ENCODE results near the gene TAB2.

TAB2 gene

GRCh38 chr6:149368065-149368464, 50.6 kb downstream of the TAB2 start:
- Histone ChIP-seq H3K36me3 (ENCODE audit: control insufficient read depth in 2 of 2, insufficient read depth in 1 of 2, low read length in 2 of 2) (peaks cover 4 to 10% of the 10 kb centered on the region in 2 experiments; a peak in 2 of 3 replicates), H3K9me3 (ENCODE audit: control insufficient read depth, insufficient read depth, low read depth, low read length) (no peaks in the 10 kb centered on the region), H3K27ac (ENCODE audit: extremely low read depth, low read depth, low read length) (no peak overlapping the region), H3K4me1 (ENCODE audit: control insufficient read depth, insufficient read depth, low read length) (peaks cover 20% of the 10 kb centered on the region), H3K4me3 (ENCODE audit: low read depth, low read length) (no peak overlapping the region)
- ChIA-PET CTCF (no interaction called here), POLR2A (no interaction called here)
- TF ChIP-seq PRDM1 (tag by site-specific recombination; IDR thresholded peaks at IDR 0.05): 0 out of 2 replicates have a peak, but pooled peaks have one; percentile 18
- TF ChIP-seq, protein P1, sequence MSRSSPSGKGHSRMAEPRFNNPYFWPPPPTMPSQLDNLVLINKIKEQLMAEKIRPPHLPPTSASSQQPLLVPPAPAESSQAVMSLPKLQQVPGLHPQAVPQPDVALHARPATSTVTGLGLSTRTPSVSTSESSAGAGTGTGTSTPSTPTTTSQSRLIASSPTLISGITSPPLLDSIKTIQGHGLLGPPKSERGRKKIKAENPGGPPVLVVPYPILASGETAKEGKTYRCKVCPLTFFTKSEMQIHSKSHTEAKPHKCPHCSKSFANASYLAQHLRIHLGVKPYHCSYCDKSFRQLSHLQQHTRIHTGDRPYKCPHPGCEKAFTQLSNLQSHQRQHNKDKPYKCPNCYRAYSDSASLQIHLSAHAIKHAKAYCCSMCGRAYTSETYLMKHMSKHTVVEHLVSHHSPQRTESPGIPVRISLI (tag by site-specific recombination; IDR thresholded peaks at IDR 0.05): no peak

DNA sequence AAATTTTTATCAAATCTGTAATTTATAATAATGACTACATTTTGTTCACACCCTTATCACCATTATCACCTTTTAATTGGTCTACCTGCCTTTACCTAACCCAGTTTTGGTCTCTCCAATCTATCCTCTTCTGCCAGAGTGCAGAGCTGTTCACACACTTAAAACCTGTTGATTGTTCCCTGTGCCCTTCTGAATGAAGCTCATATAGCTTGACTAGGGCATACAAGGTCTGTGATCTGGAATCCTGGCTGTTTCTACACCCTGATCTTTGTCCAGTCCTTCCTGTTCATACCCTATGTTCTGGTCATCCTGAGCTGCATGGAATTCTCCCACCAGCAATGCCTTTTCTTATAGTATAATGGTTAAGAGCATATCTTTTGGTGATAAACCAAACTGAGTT, 53.6 kb downstream of the TAB2 start:
- no peak overlapping the region for H3K4me3 ChIP-seq (ENCODE audit: low read depth, low read length)
- H3K36me3 ChIP-seq (ENCODE audit: control insufficient read depth in 2 of 2, insufficient read depth in 1 of 2, low read length in 2 of 2): peaks cover 4 to 19% of the 10 kb centered on the region in 2 experiments; a peak in 2 of 3 replicates
- POLR2A ChIA-PET: no interaction called here
- CTCF ChIA-PET: interaction anchor here (0.7 kb wide), 1 partner anchor 46 kb away, joined by 5 read pairs; no protein-coding TSS in a partner anchor
- H3K4me1 ChIP-seq (ENCODE audit: control insufficient read depth, insufficient read depth, low read length): peaks cover 5% of the 10 kb centered on the region
- no peak for TF ChIP-seq HOXC10 (CRISPR knock-in tag; IDR thresholded peaks at IDR 0.05)
- TF ChIP-seq, protein P2, sequence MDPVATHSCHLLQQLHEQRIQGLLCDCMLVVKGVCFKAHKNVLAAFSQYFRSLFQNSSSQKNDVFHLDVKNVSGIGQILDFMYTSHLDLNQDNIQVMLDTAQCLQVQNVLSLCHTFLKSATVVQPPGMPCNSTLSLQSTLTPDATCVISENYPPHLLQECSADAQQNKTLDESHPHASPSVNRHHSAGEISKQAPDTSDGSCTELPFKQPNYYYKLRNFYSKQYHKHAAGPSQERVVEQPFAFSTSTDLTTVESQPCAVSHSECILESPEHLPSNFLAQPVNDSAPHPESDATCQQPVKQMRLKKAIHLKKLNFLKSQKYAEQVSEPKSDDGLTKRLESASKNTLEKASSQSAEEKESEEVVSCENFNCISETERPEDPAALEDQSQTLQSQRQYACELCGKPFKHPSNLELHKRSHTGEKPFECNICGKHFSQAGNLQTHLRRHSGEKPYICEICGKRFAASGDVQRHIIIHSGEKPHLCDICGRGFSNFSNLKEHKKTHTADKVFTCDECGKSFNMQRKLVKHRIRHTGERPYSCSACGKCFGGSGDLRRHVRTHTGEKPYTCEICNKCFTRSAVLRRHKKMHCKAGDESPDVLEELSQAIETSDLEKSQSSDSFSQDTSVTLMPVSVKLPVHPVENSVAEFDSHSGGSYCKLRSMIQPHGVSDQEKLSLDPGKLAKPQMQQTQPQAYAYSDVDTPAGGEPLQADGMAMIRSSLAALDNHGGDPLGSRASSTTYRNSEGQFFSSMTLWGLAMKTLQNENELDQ (tag by site-specific recombination; IDR thresholded peaks at IDR 0.05; ENCODE audit: low read depth): no peak
- no peak for TF ChIP-seq ZNF155 (tag by site-specific recombination; IDR thresholded peaks at IDR 0.05)
- no peak for TF ChIP-seq ZNF37A (tag by site-specific recombination; IDR thresholded peaks at IDR 0.05)
- no peak for TF ChIP-seq ZNF768 (tag by site-specific recombination; IDR thresholded peaks at IDR 0.05)
- TF ChIP-seq ZSCAN4 (tag by site-specific recombination; IDR thresholded peaks at IDR 0.05): no peak
- no peak for TF ChIP-seq ATF2 (tag by site-specific recombination; IDR thresholded peaks at IDR 0.05; ENCODE audit: low read depth)
- TF ChIP-seq SCRT2 (tag by site-specific recombination; IDR thresholded peaks at IDR 0.05): peak; percentile 85
- no peak for TF ChIP-seq ZNF302 (tag by site-specific recombination; IDR thresholded peaks at IDR 0.05; ENCODE audit: low read depth)
- TF ChIP-seq, protein P3, sequence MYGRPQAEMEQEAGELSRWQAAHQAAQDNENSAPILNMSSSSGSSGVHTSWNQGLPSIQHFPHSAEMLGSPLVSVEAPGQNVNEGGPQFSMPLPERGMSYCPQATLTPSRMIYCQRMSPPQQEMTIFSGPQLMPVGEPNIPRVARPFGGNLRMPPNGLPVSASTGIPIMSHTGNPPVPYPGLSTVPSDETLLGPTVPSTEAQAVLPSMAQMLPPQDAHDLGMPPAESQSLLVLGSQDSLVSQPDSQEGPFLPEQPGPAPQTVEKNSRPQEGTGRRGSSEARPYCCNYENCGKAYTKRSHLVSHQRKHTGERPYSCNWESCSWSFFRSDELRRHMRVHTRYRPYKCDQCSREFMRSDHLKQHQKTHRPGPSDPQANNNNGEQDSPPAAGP (tag by site-specific recombination; IDR thresholded peaks at IDR 0.05): no peak
- TF ChIP-seq SCRT1 (tag by site-specific recombination; IDR thresholded peaks at IDR 0.05; ENCODE audit: borderline replicate concordance): peak; percentile 69
- no peaks in the 10 kb centered on the region for H3K9me3 ChIP-seq (ENCODE audit: control insufficient read depth, insufficient read depth, low read depth, low read length)
- no peak overlapping the region for H3K27ac ChIP-seq (ENCODE audit: extremely low read depth, low read depth, low read length)

DNA sequence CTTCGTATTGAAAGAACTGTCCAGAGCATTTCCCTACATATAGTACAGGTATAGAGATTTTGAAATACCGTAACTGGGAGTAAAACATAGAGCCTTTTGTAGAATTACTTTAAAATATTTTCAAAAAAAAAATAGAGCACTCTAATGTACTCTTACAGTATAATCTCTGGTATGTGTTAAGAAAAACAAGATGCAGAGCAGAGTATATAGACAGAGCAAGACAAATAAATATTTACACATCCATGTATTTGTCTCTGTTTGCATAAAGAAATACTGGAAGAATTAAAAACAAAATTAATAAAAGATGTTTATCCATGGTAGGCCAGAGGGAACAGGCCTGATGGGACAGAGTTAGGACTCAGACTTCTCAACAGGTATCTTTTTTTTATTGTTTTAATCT, 54.5 kb downstream of the TAB2 start:
- TF ChIP-seq ZNF677 (tag by site-specific recombination; IDR thresholded peaks at IDR 0.05) (no peak), BCL11A (tag by site-specific recombination; IDR thresholded peaks at IDR 0.05; ENCODE audit: low read depth) (no peak)
- Histone ChIP-seq H3K27ac (ENCODE audit: extremely low read depth, low read depth, low read length) (no peak overlapping the region), H3K36me3 (ENCODE audit: control insufficient read depth in 2 of 2, insufficient read depth in 1 of 2, low read length in 2 of 2) (peaks cover 4 to 19% of the 10 kb centered on the region in 2 experiments; a peak in 2 of 3 replicates), H3K4me1 (ENCODE audit: control insufficient read depth, insufficient read depth, low read length) (no peaks in the 10 kb centered on the region), H3K9me3 (ENCODE audit: control insufficient read depth, insufficient read depth, low read depth, low read length) (no peaks in the 10 kb centered on the region), H3K4me3 (ENCODE audit: low read depth, low read length) (no peak overlapping the region)
- CTCF ChIA-PET: no interaction called here
- POLR2A ChIA-PET: no interaction called here
